GM12878 (cell line): ENCODE data around the gene SLC1A5. TPM values are rescaled to one million over a fixed set of nuclear protein-coding genes. Genes with fewer than 3 reads are reported as not detected.

Experiments used
- ATAC-seq: fragments of 200-7000 bp; cut with Tn5 transposase; 3 replicates; pipeline ENCODE4 v1.9.1; 2020; ENCODE audit warnings: mild to moderate bottlenecking, moderate library complexity
- BruUV-seq: library from RNA; stranded (reverse); fragments of 400-500 nt; replicated peaks from 2 replicates; lab custom pipeline; 2021; lab: Mats Ljungman, UMichigan
- CTCF ChIA-PET: fragments of 300-600 bp; sonication (Branson Sonifier 250); formaldehyde crosslinking; extraction: SDS; loops from one replicate; lab custom pipeline; 2021; ENCODE audit warnings: inconsistent platforms; lab: Yijun Ruan, JAX
- POLR2A ChIA-PET: fragments of 350-600 bp; formaldehyde crosslinking; extraction: SDS; loops from one replicate; lab custom pipeline; 2021; ENCODE audit warnings: inconsistent platforms; lab: Charles Lee
- RAD21 ChIA-PET: fragments of 300-600 bp; sonication (Branson Sonifier 250); formaldehyde crosslinking; loops from one replicate; lab custom pipeline; 2023; ENCODE audit warnings: antibody characterized with exemption; ENCODE audit not compliant: unreplicated experiment; lab: Charles Lee
- SMC1A ChIA-PET: fragments of 300-600 bp; sonication (Branson Sonifier 250); formaldehyde crosslinking; loops from one replicate; lab custom pipeline; 2023; ENCODE audit not compliant: unreplicated experiment, uncharacterized antibody; lab: Charles Lee
- DNase-seq: peaks from one replicate; pipeline ENCODE4 v3.0.0-alpha.2; 2011; ENCODE audit warnings: low read depth, low spot score
- FAIRE-seq: peaks from 3 replicates; lab custom pipeline; 2011; peaks lifted over from hg19 to GRCh38; lab: Jason Lieb, UNC
- H2AFZ ChIP-seq: 2 replicates; pipeline ENCODE4 v1.6.0; 2011; ENCODE audit warnings: low read depth, low read length, control low read depth; ENCODE audit not compliant: control insufficient read depth
- H3K27ac ChIP-seq: 2 replicates; pipeline ENCODE4 v1.5.1; 2011; ENCODE audit warnings: control low read depth; ENCODE audit not compliant: control insufficient read depth, insufficient read depth
- H3K27me3 ChIP-seq, 2 experiments: replicated peaks in 1 of 2; 2 replicates each; pipeline versions ENCODE4 v1.6.0 to v1.6.1; 2011; ENCODE audit warnings: low read length in 1 of 2; ENCODE audit not compliant: control insufficient read depth in 2 of 2, insufficient read depth in 2 of 2
- H3K36me3 ChIP-seq, 2 experiments: 2 replicates each; pipeline ENCODE4 v1.5.1; 2011; ENCODE audit warnings: low read length in 1 of 2; ENCODE audit not compliant: control insufficient read depth in 2 of 2, insufficient read depth in 2 of 2
- H3K4me1 ChIP-seq: 2 replicates; pipeline ENCODE4 v1.6.1; 2011; ENCODE audit warnings: mild to moderate bottlenecking, low read length, moderate library complexity, mixed read lengths; ENCODE audit not compliant: control insufficient read depth, insufficient read depth
- H3K4me2 ChIP-seq: 2 replicates; pipeline ENCODE4 v1.6.0; 2011; ENCODE audit warnings: control low read depth; ENCODE audit not compliant: control insufficient read depth, insufficient read depth
- H3K4me3 ChIP-seq: fragments of 200-600 bp; sonication (generic); 2 replicates; pipeline ENCODE4 v1.5.1; 2016
- H3K79me2 ChIP-seq: 2 replicates; pipeline ENCODE4 v1.6.0; 2011; ENCODE audit warnings: low read length; ENCODE audit not compliant: control insufficient read depth, insufficient read depth
- H3K9ac ChIP-seq: 2 replicates; pipeline ENCODE4 v1.8.0; 2011; ENCODE audit warnings: low read length, control low read depth, mixed read lengths; ENCODE audit not compliant: control insufficient read depth, insufficient read depth
- H3K9me3 ChIP-seq: replicated peaks from 3 replicates; pipeline ENCODE4 v1.5.1; 2011; ENCODE audit warnings: mild to moderate bottlenecking, low read length; ENCODE audit not compliant: control insufficient read depth, insufficient read depth
- H4K20me1 ChIP-seq: 2 replicates; pipeline ENCODE4 v1.6.0; 2011; ENCODE audit not compliant: control insufficient read depth, insufficient read depth
- BRCA1 ChIP-seq: IDR thresholded peaks from 2 replicates; pipeline ENCODE4 v1.6.1; 2011; ENCODE audit warnings: low read depth, low read length, improper control_type of control experiment
- CREM ChIP-seq: IDR thresholded peaks from 2 replicates; pipeline ENCODE4 v1.6.1; 2014; ENCODE audit warnings: antibody characterized with exemption, low read depth
- ESRRA ChIP-seq: IDR thresholded peaks from 2 replicates; pipeline ENCODE4 v1.6.1; 2012; ENCODE audit warnings: mild to moderate bottlenecking, low read length, improper control_type of control experiment
- HDAC6 ChIP-seq: fragments of 200-600 bp; sonication (generic); IDR thresholded peaks from one replicate; pipeline ENCODE4 v1.8.0; 2017; ENCODE audit warnings: antibody characterized with exemption; ENCODE audit not compliant: unreplicated experiment
- IKZF2 ChIP-seq, 2 experiments: fragments of 450-650 bp; IDR thresholded peaks; 2 replicates each; pipeline ENCODE4 v1.6.1; 2017; ENCODE audit warnings: mild to moderate bottlenecking in 2 of 2, moderate library complexity in 2 of 2
- LARP7 ChIP-seq: fragments of 450-650 bp; IDR thresholded peaks from 2 replicates; pipeline ENCODE4 v1.6.1; 2017; ENCODE audit warnings: mild to moderate bottlenecking
- MXI1 ChIP-seq: fragments of 150-350 bp; IDR thresholded peaks from 2 replicates; pipeline ENCODE4 v1.6.1; 2011; ENCODE audit warnings: low read depth, mild to moderate bottlenecking, inconsistent platforms, low read length, improper control_type of control experiment
- MYC ChIP-seq: IDR thresholded peaks from 2 replicates; pipeline ENCODE4 v1.6.1; 2011; ENCODE audit warnings: mild to moderate bottlenecking, low read length, moderate library complexity, inconsistent platforms; ENCODE audit not compliant: insufficient read depth, insufficient replicate concordance, insufficient read length, severe bottlenecking
- NR2F1 ChIP-seq: fragments of 450-650 bp; conservative IDR thresholded peaks from 2 replicates; pipeline ENCODE4 v1.6.1; 2017; ENCODE audit warnings: mild to moderate bottlenecking
- PKNOX1 ChIP-seq: fragments of 450-650 bp; IDR thresholded peaks from 2 replicates; pipeline ENCODE4 v1.6.1; 2016; ENCODE audit warnings: mild to moderate bottlenecking
- STAT1 ChIP-seq: fragments of 450-650 bp; conservative IDR thresholded peaks from 2 replicates; pipeline ENCODE4 v1.6.1; 2014; ENCODE audit warnings: antibody characterized with exemption, mild to moderate bottlenecking
- TCF7 ChIP-seq: IDR thresholded peaks from 2 replicates; pipeline ENCODE4 v1.6.1; 2014; ENCODE audit warnings: antibody characterized with exemption, borderline replicate concordance
- ZNF217 ChIP-seq: fragments of 450-650 bp; IDR thresholded peaks from 2 replicates; pipeline ENCODE4 v1.6.1; 2017; ENCODE audit warnings: antibody characterized with exemption, mild to moderate bottlenecking
- WGBS: methylation state at CpG from one replicate; pipeline ENCODE4 v1.1.6; 2016; ENCODE audit warnings: low lambda C conversion rate; ENCODE audit not compliant: insufficient replicate concordance, insufficient coverage; ENCODE audit errors: missing lambda C conversion rate; 5-methylcytosine and 5-hydroxymethylcytosine counted together
- in situ Hi-C: fragments of 300-500 bp; cut with MboI; formaldehyde crosslinking; loops from 9 replicates; pipeline ENCODE4 v1.14.3; 2018; ENCODE audit warnings: mixed read lengths
- intact Hi-C: fragments of 100-400 bp; cut with micrococcal nuclease; formaldehyde crosslinking; loops from one replicate; pipeline ENCODE4 v1.14.2; 2022; ENCODE audit not compliant: unreplicated experiment
- polyA plus RNA-seq, 11 experiments: library from polyadenylated mRNA; depleted of rRNA in 4 of 11; unstranded in 6 of 11; stranded (reverse) in 5 of 11; fragments of >200 nt; fragmentation: Nextera tagmentation in 4 of 11; fragmentation: Illumina TruSeq in 1 of 11; extraction: Ambion mirVana in 4 of 11; extraction: Trizol in 1 of 11; gene quantifications; 1 replicate in 1 of 11; 2 replicates in 10 of 11; pipeline versions ENCODE4 v1.2.1 to v1.2.3, GENCODE V29; 2011 to 2016; ENCODE audit warnings: inconsistent platforms in 2 of 11, missing spikeins in 2 of 11, low read depth in 1 of 11
- total RNA-seq, 4 experiments: library from RNA; depleted of rRNA in 3 of 4; stranded (reverse); fragments of >200 nt in 3 of 4; fragmentation: Illumina TruSeq in 1 of 4; extraction: Trizol in 1 of 4; gene quantifications; 2 replicates each; pipeline versions ENCODE4 v1.2.1 to v1.2.3, GENCODE V29; 2013 to 2021

SLC1A5 gene
- total and polyA plus RNA-seq, 10 of the 15 experiments (the other 5 are each of a cell fraction or from before 2014, with no cell fraction given), result 9.1 to 129 (median 60.9) TPM

- Histone ChIP-seq H3K27ac (no peak overlapping the region), H3K9me3 (no peaks in the 10 kb centered on the region), H3K4me3 (no peak overlapping the region), H3K79me2 (no peaks in the 10 kb centered on the region), H3K27me3 (no peaks in the 10 kb centered on the region), H3K36me3 (no peaks in the 10 kb centered on the region; a peak in 1 of 4 replicates), H4K20me1 (no peaks in the 10 kb centered on the region), H3K9ac (no peak overlapping the region), H3K4me1 (no peaks in the 10 kb centered on the region), H3K4me2 (no peak overlapping the region), H2AFZ (no peak overlapping the region)
- TF ChIP-seq PKNOX1 (no peak), MXI1 (no peak), STAT1 (no peak), LARP7 (no peak), BRCA1 (no peak), NR2F1 (no peak)
- DNase-seq, result no peak
- no TSS peak for BruUV-seq
- in situ Hi-C loops (no loop called here), intact Hi-C loops (no loop called here)
- no peak for ATAC-seq
- WGBS, result 23% methylated on average over 5 of the region's 5 CpGs
- no peak for FAIRE-seq
- RAD21 ChIA-PET, result no interaction called here
- SMC1A ChIA-PET, result interaction anchor here (0.6 kb wide), 1 partner anchor 44 kb away, joined by 3 read pairs; no protein-coding TSS in a partner anchor
- CTCF ChIA-PET, result interaction anchor here (6.5 kb wide), 1 partner anchor 82 kb away, joined by 133 read pairs; no protein-coding TSS in a partner anchor
- POLR2A ChIA-PET, result no interaction called here
Observed at GRCh38 chr19:46760363-46760762, 28.0 kb downstream of the SLC1A5 start.

DNA sequence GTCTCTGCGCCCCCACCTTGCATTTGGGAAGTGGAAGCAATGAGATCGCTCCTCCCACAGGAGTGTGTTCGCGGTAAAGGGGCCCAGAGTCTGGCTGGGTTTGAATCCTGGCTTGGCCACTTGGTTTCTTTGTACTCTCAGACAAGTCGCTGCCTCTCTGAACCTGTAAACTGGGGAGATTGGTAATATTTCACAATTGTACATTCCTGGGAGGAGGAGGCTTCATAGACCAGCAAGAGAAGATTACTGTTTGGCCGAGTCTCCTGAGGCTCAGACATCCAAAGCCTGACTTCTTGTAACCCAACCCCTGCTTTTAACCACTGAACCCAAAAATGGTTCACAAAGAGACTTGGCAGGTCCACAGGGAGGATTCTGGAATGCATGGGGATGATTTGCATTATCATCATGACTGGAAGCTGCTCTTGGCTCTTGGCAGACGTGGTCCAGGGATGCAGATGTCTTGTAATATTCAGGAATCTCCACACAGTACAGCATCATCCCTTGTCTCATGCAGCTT, 28.5 kb downstream of the SLC1A5 start:
- Histone ChIP-seq H3K4me2 (no peak overlapping the region), H3K27ac (no peak overlapping the region), H3K36me3 (no peaks in the 10 kb centered on the region; a peak in 1 of 4 replicates), H4K20me1 (no peaks in the 10 kb centered on the region), H3K9me3 (no peaks in the 10 kb centered on the region), H3K4me1 (no peaks in the 10 kb centered on the region), H3K9ac (no peak overlapping the region), H3K79me2 (no peaks in the 10 kb centered on the region), H3K27me3 (no peaks in the 10 kb centered on the region), H2AFZ (no peak overlapping the region), H3K4me3 (no peak overlapping the region)
- no TSS peak for BruUV-seq
- DNase-seq (no peak), ATAC-seq (no peak), FAIRE-seq (no peak)
- ChIA-PET RAD21 (interaction anchor here (0.6 kb wide), 1 partner anchor 81 kb away, joined by 3 read pairs; no protein-coding TSS in a partner anchor), POLR2A (no interaction called here), SMC1A (no interaction called here), CTCF (interaction anchor here (6.5 kb wide), 1 partner anchor 82 kb away, joined by 133 read pairs; no protein-coding TSS in a partner anchor)
- 75% methylated on average over 7 of the region's 7 CpGs for WGBS
- intact Hi-C loops (no loop called here), in situ Hi-C loops (no loop called here)
- TF ChIP-seq CREM, result no peak
- no peak for TF ChIP-seq HDAC6
- TF ChIP-seq IKZF2 (IDR thresholded peaks at IDR 0.05), result no peak
- no peak for TF ChIP-seq MYC
- no peak for TF ChIP-seq ZNF217
- TF ChIP-seq TCF7, result no peak
- no peak for TF ChIP-seq ESRRA
